ENCODE data around the gene KLHL29.

DNA sequence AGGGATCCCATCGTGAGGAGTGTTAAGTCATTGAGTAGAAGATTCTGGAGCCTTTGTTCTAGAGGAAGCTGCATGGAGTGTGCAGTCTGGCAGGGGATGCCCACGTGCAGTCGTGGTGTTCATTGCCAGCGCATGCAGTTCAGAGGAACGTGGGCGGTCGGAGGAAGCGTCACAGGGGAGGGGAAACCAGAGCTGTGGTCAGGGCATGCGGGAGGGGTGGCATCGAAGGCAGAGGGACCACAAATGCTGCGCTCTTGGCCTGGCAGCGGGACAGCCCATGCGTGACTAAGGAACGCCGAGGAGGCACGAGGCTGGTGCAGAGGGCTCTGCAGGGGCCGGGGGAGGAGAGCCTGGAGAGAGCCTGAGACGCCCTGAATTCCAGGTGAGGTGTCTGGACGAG lies 141.1 kb downstream of the KLHL29 start:
- TF ChIP-seq EZH2 (IDR thresholded peaks at IDR 0.05; ENCODE audit: borderline replicate concordance, insufficient read depth, low read length, poor library complexity, severe bottlenecking) (no peak), POLR2AphosphoS5 (IDR thresholded peaks at IDR 0.05) (no peak), MXI1 (conservative IDR thresholded peaks at IDR 0.05; ENCODE audit: poor library complexity, severe bottlenecking) (no peak), EP300 (conservative IDR thresholded peaks at IDR 0.05; ENCODE audit: poor library complexity, severe bottlenecking) (no peak)
- TF ChIP-seq, protein P1, sequence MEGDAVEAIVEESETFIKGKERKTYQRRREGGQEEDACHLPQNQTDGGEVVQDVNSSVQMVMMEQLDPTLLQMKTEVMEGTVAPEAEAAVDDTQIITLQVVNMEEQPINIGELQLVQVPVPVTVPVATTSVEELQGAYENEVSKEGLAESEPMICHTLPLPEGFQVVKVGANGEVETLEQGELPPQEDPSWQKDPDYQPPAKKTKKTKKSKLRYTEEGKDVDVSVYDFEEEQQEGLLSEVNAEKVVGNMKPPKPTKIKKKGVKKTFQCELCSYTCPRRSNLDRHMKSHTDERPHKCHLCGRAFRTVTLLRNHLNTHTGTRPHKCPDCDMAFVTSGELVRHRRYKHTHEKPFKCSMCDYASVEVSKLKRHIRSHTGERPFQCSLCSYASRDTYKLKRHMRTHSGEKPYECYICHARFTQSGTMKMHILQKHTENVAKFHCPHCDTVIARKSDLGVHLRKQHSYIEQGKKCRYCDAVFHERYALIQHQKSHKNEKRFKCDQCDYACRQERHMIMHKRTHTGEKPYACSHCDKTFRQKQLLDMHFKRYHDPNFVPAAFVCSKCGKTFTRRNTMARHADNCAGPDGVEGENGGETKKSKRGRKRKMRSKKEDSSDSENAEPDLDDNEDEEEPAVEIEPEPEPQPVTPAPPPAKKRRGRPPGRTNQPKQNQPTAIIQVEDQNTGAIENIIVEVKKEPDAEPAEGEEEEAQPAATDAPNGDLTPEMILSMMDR (IDR thresholded peaks at IDR 0.05; ENCODE audit: poor library complexity, severe bottlenecking): no peak
- TF ChIP-seq, protein P2, sequence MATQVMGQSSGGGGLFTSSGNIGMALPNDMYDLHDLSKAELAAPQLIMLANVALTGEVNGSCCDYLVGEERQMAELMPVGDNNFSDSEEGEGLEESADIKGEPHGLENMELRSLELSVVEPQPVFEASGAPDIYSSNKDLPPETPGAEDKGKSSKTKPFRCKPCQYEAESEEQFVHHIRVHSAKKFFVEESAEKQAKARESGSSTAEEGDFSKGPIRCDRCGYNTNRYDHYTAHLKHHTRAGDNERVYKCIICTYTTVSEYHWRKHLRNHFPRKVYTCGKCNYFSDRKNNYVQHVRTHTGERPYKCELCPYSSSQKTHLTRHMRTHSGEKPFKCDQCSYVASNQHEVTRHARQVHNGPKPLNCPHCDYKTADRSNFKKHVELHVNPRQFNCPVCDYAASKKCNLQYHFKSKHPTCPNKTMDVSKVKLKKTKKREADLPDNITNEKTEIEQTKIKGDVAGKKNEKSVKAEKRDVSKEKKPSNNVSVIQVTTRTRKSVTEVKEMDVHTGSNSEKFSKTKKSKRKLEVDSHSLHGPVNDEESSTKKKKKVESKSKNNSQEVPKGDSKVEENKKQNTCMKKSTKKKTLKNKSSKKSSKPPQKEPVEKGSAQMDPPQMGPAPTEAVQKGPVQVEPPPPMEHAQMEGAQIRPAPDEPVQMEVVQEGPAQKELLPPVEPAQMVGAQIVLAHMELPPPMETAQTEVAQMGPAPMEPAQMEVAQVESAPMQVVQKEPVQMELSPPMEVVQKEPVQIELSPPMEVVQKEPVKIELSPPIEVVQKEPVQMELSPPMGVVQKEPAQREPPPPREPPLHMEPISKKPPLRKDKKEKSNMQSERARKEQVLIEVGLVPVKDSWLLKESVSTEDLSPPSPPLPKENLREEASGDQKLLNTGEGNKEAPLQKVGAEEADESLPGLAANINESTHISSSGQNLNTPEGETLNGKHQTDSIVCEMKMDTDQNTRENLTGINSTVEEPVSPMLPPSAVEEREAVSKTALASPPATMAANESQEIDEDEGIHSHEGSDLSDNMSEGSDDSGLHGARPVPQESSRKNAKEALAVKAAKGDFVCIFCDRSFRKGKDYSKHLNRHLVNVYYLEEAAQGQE (IDR thresholded peaks at IDR 0.05; ENCODE audit: borderline replicate concordance): no peak
